Fibroblast of gingiva (primary cell): ENCODE results near the gene CAST.
"Not testable (repeated sequence)": the region's sequence is repeated elsewhere in the genome, so short reads cannot be mapped to it uniquely, and the experiment has no call there.

Source experiments
- DNase-seq: peaks from one replicate; pipeline ENCODE4 v3.0.0-alpha.2; 2011; ENCODE audit warnings: low read depth

The CAST gene

DNA sequence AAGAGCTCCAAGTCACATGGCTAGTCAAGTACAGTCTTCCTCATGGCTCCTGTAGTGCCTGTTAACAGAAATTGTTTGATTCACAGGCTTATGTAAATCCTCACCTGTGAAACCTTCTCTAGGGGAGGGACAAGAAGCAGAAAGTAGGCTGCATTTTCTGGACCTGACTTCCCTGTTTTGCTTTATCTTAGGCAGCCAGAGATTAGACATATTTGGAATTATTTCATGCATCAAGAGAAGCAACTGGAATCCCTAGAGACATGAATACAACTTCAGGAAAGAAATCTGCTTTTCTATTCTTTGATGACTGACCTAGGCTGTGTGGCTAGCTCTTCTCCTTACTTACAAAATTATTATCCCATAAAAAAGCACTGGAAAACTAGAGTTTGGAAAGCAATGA lies 52.3 kb downstream of the CAST start:
- DNase-seq = no peak

- peak; percentile 94 for DNase-seq
These were observed 52.8 kb downstream of the CAST start for GRCh38 chr5:96714951-96715451.

DNA sequence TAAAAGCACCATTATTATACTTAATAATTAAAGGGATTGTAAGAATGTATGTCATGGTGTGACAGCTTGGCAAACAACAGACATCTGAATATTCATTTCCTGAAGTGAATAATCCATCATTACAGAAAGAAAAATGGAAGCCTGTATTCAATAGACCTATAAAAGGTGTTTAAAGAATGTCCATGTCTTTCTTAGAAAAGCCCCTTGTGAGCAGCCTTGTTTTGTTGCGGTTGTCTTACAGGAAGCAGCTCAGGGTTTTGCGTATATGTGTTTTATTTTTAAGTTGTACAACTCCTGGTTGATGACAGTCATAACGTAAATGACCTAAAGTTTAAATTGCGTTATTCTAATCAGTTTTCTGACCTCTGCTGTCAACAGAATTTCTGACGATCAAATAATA lies 53.8 kb downstream of the CAST start:
- DNase-seq = no peak

DNA sequence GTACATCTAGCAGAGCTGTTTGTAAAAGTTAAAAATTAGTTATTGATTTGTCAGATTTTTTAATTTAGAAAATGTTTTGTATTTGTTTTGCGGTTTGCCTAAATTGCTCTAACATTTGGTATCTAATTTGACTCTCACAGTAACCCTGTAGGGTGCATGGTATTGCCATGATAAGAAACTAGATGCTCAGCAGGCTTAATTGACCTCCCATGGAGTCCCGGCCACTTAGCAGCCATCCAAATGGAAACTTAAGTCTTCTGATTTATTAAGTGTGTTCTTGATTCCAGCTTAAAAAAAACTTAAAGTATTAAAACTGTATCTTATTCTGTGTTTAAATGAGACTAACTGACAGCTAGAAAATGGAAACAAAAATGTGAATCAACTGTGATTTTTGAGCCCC lies 54.5 kb downstream of the CAST start:
- no peak for DNase-seq

DNA sequence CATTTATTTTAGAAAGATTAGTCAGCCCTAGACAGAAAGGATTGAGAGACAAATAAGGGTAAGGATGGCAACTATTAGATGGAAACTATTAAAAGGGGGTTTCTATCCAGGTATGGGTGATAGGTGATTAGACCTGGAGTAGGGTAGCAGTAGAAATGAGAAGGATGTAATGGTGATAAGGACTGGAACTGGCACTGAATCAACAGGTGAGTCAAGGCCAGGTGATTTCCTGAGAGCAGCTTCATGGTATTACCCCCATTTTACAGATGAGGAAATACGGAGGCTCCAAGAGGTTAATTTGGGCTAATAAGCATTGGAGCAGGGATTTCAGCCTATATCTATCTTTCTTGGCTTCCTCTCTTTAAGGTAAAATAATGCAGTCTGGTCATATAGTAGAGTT lies 55.7 kb downstream of the CAST start:
- no peak for DNase-seq

DNA sequence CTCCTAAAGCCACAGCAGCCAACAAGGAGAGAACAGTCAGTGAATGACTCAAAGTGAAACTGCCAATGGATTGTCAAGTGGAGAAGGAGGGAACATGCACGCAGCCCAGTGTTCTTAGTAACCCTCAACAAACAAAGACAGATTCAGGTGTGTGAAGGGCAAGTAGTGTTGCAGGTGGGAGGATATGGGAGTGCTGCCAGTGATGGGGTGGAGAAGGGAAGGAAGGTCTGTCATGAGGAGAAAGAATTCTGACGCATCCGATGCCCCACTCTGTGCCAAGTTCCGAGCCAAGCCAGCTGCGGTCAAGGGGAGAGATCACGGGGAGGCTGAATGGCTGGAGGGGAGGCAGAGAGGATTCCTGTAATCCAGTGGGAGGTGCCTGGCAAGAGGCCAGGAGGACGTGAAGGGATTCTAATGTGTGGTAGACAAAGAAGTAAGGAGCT lies 56.5 kb downstream of the CAST start:
- no peak for DNase-seq

- no peak for DNase-seq
These were observed 58.2 kb downstream of the CAST start for GRCh38 chr5:96720408-96720807.

DNA sequence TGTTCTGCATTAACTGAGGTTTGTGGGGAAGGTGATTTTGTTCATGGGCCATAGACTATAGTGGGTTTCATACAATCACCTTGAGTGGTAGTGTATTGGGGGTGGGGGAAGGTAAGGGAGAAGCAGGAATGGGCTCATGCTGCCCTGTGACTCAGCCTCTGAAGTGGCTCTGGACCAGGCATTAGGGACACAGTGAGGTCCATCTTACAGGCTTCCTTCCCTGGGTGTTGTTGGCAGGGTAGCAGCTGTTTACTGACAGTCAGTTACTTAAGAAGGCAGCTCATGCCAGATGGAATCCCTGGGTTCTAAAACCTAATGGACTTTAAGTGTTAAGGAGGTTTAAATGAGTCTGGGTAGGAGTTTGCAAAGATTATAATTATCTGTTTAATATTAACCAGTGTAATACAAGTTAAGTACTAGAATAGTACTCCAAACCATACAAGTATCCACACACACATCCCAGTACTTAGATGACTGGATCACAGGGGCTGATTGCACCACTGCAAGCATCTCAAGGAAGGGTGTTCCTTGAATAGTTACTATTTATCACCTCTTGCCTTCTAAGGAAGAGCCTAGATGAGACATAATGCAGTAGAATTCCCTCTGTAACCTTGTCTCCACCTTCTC lies 59.3 kb downstream of the CAST start:
- DNase-seq = peak; percentile 65

DNA sequence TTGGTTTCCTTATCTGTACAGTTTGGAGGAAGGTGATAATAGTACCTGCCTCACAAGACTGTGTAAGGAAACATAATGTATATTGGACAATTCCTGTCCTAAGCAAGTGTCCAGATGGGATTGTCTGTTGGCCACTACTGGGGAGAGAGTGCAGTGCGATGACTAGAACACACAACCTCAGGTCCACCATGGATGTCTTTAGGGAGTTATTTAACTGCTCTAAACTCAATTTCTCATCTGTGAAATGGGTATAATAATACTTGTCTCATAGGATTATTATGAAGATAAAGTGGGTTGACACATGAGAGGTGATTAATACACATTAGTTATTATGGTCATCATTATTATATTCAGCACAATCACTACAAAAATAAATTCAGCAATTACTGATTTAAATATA lies 63.1 kb downstream of the CAST start:
- no peak for DNase-seq

DNA sequence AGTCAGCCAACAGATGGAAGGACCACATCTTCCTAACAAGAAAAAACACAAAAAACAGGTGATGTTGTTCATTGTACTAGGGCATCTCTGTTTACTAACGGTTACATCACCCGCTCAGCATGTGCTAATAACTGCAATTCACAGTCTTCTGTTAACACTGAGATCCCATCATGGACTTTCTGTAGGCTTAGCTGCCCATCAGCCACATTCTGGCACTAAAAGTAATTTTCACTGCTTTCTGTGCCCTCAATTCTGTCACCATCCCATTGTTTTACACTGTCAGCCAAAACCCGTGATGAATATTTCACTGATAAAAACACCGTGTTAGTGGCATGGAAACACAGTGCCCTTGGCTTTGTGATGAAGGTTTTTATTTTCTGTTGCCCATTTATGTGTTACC lies 64.6 kb downstream of the CAST start:
- DNase-seq = no peak

DNA sequence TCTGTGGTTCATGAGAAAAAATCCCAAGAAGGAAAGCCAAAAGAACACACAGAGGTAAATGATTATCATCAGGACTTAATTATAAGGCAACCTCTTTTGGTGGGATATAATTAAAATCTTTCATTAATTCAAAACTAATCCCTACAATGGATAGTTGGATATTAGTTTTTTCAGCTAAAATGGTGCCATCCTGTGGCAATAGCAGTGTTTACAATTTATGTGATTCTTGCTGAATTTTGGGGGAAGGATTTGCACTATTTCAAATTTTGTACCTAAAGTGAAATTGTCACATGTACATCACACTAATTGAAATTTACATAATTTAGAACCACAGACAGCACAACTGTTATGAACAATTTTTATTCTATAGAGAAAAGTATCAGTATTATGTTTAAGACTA lies 67.0 kb downstream of the CAST start:
- DNase-seq = no peak

GRCh38 chr5:96730586-96730985 lies 68.4 kb downstream of the CAST start:
- no peak for DNase-seq

DNA sequence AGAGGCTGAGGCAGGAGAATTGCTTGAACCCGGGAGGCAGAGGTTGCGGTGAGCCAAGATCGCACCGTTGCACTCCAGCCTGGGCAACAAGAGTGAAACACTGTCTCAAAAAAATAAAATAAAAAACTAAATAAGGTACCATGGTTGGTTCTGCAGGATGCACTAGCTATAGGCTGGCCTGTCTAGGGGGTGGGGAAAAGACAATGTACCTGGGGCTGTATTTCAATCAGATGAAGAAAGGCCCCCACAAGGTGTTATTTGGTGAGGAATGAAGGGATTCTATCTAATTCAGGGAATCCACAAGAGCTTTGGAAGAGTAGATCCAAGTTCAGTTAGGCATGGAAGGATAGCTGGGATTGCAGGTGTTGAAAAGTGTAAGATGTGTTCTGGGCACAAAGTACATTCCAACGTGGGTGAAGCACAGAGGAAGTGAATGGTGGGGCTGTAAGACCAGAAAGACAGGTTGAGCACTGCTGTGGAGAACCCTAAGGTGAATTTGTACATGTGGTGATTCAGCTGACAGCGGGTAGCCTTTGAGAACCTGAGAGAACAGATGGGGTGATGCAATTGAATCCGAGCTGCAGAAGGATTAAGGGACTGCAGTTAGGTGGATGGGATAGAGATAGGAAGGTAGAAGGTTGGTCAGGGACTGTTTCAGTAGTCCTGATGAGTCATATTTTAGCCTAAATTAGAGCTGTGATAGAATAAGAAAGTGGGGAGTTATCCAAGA lies 71.8 kb downstream of the CAST start:
- DNase-seq = no peak

GRCh38 chr5:96734871-96735325 lies 72.7 kb downstream of the CAST start:
- DNase-seq = peak; percentile 17

DNA sequence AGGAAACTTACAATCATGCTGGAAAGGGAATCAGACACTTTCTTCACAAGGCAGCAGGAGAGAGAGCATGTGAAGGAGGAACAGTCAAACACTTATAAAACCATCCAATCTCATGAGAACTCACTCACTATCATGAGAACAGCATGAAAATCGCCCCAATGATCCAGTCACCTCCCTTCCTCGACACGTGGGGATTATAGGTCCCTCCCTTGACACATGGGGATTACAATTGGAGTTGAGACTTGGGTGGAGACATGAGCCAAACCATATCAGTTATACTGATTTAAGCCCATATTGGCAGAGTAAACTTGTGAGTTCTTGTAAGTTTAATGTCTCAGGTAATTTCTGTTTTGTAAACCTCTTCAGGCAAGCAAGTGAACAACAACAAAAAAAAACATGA lies 74.8 kb downstream of the CAST start:
- DNase-seq = no peak

- DNase-seq = no peak
These were observed 78.9 kb downstream of the CAST start for GRCh38 chr5:96741106-96741505.

- no peak for DNase-seq
These were observed 79.7 kb downstream of the CAST start for GRCh38 chr5:96741891-96742309.

DNA sequence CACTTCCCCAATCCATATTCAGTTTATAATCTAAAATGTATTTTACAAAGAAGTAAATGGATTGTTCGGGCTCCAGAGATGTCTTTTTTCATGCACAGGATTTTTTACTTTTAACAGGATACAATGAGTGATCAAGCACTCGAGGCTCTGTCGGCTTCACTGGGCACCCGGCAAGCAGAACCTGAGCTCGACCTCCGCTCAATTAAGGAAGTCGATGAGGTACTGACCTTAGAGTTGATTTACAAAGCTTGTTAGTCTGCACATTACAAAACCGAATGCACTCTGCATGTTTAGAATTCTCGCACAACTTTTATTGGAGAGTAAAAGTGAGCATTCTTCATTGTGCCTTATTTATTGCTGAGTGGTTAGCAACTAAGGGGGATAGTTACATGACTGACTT lies 80.4 kb downstream of the CAST start:
- DNase-seq = no peak

- no peak for DNase-seq
These were observed 81.0 kb downstream of the CAST start for GRCh38 chr5:96743065-96743768.

- DNase-seq = no peak
These were observed 81.6 kb downstream of the CAST start for GRCh38 chr5:96743805-96744204.

GRCh38 chr5:96744218-96744617 lies 82.0 kb downstream of the CAST start:
- DNase-seq = not testable (repeated sequence)

DNA sequence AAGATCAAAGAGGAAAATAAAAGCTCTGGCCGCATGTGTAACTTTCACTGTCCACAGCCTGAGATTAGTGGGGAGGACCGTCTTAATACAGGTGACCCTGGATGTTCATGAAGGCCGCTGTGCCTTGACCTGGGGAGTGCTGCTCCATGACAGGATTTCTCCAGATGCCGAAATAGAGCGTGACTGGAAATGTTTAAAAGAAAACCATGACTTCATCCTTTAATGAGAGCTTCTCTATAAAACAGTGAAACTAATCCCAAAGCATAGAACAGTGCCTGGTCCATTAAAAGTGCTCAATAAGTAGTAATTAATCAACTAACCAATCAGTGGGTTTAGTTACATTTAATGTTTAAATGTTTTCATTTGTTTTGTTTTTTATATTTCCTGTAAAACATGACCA lies 82.8 kb downstream of the CAST start:
- no peak for DNase-seq
